Nephron (organoid): Measurements from ENCODE around the gene DEPDC5.

Experiments used
- H3K27ac Mint-ChIP-seq, 3 experiments: 2 replicates each; pipeline ENCODE4 v1.8.0; 2020; ENCODE audit warnings: mixed read lengths in 3 of 3, mild to moderate bottlenecking in 2 of 3, moderate library complexity in 1 of 3
- H3K27me3 Mint-ChIP-seq: 2 replicates; pipeline ENCODE4 v1.8.0; 2021; ENCODE audit warnings: low read depth, mild to moderate bottlenecking, moderate library complexity, mixed read lengths
- H3K36me3 Mint-ChIP-seq: 2 replicates; pipeline ENCODE4 v1.8.0; 2020; ENCODE audit warnings: low read depth, mixed read lengths
- H3K4me1 Mint-ChIP-seq: 2 replicates; pipeline ENCODE4 v1.8.0; 2020; ENCODE audit warnings: mixed read lengths
- H3K4me3 Mint-ChIP-seq, 3 experiments: 2 replicates each; pipeline ENCODE4 v1.8.0; 2020; ENCODE audit warnings: mild to moderate bottlenecking in 3 of 3, mixed read lengths in 3 of 3, moderate library complexity in 2 of 3
- H3K9me3 Mint-ChIP-seq: 2 replicates; pipeline ENCODE4 v1.8.0; 2020; ENCODE audit warnings: mixed read lengths
- TF ChIP-seq, protein P1 (sequence below), 3 experiments: fragments of 200-600 bp; sonication (generic); IDR thresholded peaks; one replicate each; pipeline ENCODE4 v1.5.0; 2021; ENCODE audit warnings: antibody characterized with exemption in 3 of 3; ENCODE audit not compliant: unreplicated experiment in 3 of 3

The DEPDC5 gene

GRCh38 chr22:31945971-31946680 lies 192.3 kb downstream of the DEPDC5 start:
- Mint-ChIP-seq H3K36me3 (peaks cover 25% of the 10 kb centered on the region), H3K4me1 (peaks cover 9% of the 10 kb centered on the region), H3K27me3 (no peaks in the 10 kb centered on the region), H3K9me3 (no peaks in the 10 kb centered on the region), H3K27ac (no peak overlapping the region), H3K4me3 (no peak overlapping the region)
- TF ChIP-seq, protein P1, sequence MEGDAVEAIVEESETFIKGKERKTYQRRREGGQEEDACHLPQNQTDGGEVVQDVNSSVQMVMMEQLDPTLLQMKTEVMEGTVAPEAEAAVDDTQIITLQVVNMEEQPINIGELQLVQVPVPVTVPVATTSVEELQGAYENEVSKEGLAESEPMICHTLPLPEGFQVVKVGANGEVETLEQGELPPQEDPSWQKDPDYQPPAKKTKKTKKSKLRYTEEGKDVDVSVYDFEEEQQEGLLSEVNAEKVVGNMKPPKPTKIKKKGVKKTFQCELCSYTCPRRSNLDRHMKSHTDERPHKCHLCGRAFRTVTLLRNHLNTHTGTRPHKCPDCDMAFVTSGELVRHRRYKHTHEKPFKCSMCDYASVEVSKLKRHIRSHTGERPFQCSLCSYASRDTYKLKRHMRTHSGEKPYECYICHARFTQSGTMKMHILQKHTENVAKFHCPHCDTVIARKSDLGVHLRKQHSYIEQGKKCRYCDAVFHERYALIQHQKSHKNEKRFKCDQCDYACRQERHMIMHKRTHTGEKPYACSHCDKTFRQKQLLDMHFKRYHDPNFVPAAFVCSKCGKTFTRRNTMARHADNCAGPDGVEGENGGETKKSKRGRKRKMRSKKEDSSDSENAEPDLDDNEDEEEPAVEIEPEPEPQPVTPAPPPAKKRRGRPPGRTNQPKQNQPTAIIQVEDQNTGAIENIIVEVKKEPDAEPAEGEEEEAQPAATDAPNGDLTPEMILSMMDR (IDR thresholded peaks at IDR 0.05; ENCODE audit: unreplicated experiment in 3 of 3): no peak

DNA sequence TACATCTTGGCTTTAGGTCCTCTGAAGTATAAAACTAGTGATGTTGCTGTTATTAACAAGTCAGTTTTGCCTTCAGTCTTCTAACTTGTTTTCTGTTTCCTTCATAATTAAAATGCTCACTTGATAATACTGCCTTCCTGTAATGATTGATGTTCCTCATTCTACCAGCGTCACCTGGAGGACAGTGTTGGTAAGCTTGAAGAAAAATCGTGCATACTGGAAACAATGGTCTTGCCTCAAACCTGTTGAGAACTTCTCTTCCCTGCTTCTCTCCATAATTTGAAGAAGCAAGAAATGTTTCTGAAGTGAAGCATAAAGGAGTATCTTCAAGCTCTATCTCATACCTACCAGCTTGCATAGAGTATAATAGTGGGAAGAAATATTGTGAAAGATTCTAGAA lies 193.5 kb downstream of the DEPDC5 start:
- Mint-ChIP-seq H3K4me1 (peaks cover 20% of the 10 kb centered on the region), H3K36me3 (peaks cover 36% of the 10 kb centered on the region), H3K9me3 (no peaks in the 10 kb centered on the region), H3K27ac (peak overlapping the region; percentile 46 to 79 (median 52)), H3K4me3 (peak overlapping the region; percentile 58 to 78 (median 77)), H3K27me3 (no peaks in the 10 kb centered on the region)
- TF ChIP-seq, protein P1 (IDR thresholded peaks at IDR 0.05; ENCODE audit: unreplicated experiment in 3 of 3): peak; percentile 29 to 43 (median 32)

- H3K4me1 Mint-ChIP-seq: peaks cover 27% of the 10 kb centered on the region
- H3K27ac Mint-ChIP-seq: peak overlapping the region in 1 of 3 experiments; percentile 37
- TF ChIP-seq, protein P1 (IDR thresholded peaks at IDR 0.05; ENCODE audit: unreplicated experiment in 3 of 3): no peak
- H3K4me3 Mint-ChIP-seq: no peak overlapping the region
- no peaks in the 10 kb centered on the region for H3K9me3 Mint-ChIP-seq
- H3K27me3 Mint-ChIP-seq: no peaks in the 10 kb centered on the region
- H3K36me3 Mint-ChIP-seq: peaks cover 37% of the 10 kb centered on the region
These were observed 194.2 kb downstream of the DEPDC5 start for GRCh38 chr22:31948002-31948401.

GRCh38 chr22:31950226-31950625 lies 196.4 kb downstream of the DEPDC5 start:
- Mint-ChIP-seq H3K4me1 (peaks cover 47% of the 10 kb centered on the region), H3K27ac (no peak overlapping the region), H3K4me3 (no peak overlapping the region), H3K36me3 (peaks cover 52% of the 10 kb centered on the region), H3K27me3 (no peaks in the 10 kb centered on the region), H3K9me3 (no peaks in the 10 kb centered on the region)
- TF ChIP-seq, protein P1 (IDR thresholded peaks at IDR 0.05; ENCODE audit: unreplicated experiment in 3 of 3): no peak

GRCh38 chr22:31951194-31952093 lies 197.6 kb downstream of the DEPDC5 start:
- Mint-ChIP-seq H3K9me3 (no peaks in the 10 kb centered on the region), H3K4me1 (peaks cover 47% of the 10 kb centered on the region), H3K4me3 (no peak overlapping the region), H3K36me3 (peaks cover 62% of the 10 kb centered on the region), H3K27me3 (no peaks in the 10 kb centered on the region), H3K27ac (peak overlapping the region in 2 of 3 experiments; percentile 10 to 37)
- TF ChIP-seq, protein P1 (IDR thresholded peaks at IDR 0.05; ENCODE audit: unreplicated experiment in 3 of 3): no peak
